WTC11 (cell line): ENCODE results near the gene NR2F1.
"Not testable (repeated sequence)": the region's sequence is repeated elsewhere in the genome, so short reads cannot be mapped to it uniquely, and the experiment has no call there.

Experiments
- SP1 ChIP-seq: sonication (generic); formaldehyde crosslinking; conservative IDR thresholded peaks from 2 replicates; pipeline ENCODE4 v1.8.1; 2022; ENCODE audit warnings: missing genetic modification reagents
- ZNF121 ChIP-seq: sonication (generic); formaldehyde crosslinking; IDR thresholded peaks from 2 replicates; pipeline ENCODE4 v1.8.0; 2023; ENCODE audit warnings: missing genetic modification reagents
- TF ChIP-seq, protein P1 (sequence below): sonication (generic); formaldehyde crosslinking; IDR thresholded peaks from 2 replicates; pipeline ENCODE4 v1.8.1; 2022; ENCODE audit warnings: low read depth, missing genetic modification reagents, borderline replicate concordance
- TF ChIP-seq, protein P2 (sequence below): sonication (generic); formaldehyde crosslinking; IDR thresholded peaks from 2 replicates; pipeline ENCODE4 v1.8.0; 2022; ENCODE audit warnings: mild to moderate bottlenecking, missing genetic modification reagents
- TF ChIP-seq, protein P3 (sequence below): fragments of 200-600 bp; IDR thresholded peaks from 2 replicates; pipeline ENCODE4 v1.8.0; 2022; ENCODE audit warnings: antibody characterized with exemption
- TF ChIP-seq, protein P4 (sequence below): sonication (generic); formaldehyde crosslinking; IDR thresholded peaks from 2 replicates; pipeline ENCODE4 v1.8.1; 2022; ENCODE audit warnings: mild to moderate bottlenecking, missing genetic modification reagents, moderate library complexity, borderline replicate concordance

DNA sequence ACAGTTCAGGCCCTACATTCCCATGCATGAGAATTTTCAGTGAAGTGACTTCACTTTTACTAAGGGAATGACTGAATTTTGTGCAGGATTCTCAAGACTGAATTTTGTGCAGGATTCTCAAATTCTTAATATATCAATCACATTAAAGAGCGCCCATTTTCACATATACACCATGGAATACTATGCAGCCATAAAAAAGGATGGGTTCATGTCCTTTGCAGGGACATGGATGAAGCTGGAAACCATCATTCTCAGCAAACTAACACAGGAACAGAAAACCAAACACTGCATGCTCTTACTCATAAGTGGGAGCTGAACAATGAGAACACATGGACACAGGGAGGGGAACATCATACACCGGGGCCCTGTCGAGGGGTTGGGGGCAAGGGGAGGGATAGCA is 33.4 kb upstream of the NR2F1 start:
- TF ChIP-seq, protein P1, sequence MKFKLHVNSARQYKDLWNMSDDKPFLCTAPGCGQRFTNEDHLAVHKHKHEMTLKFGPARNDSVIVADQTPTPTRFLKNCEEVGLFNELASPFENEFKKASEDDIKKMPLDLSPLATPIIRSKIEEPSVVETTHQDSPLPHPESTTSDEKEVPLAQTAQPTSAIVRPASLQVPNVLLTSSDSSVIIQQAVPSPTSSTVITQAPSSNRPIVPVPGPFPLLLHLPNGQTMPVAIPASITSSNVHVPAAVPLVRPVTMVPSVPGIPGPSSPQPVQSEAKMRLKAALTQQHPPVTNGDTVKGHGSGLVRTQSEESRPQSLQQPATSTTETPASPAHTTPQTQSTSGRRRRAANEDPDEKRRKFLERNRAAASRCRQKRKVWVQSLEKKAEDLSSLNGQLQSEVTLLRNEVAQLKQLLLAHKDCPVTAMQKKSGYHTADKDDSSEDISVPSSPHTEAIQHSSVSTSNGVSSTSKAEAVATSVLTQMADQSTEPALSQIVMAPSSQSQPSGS (CRISPR knock-in tag), result not testable (repeated sequence)
- TF ChIP-seq, protein P2, sequence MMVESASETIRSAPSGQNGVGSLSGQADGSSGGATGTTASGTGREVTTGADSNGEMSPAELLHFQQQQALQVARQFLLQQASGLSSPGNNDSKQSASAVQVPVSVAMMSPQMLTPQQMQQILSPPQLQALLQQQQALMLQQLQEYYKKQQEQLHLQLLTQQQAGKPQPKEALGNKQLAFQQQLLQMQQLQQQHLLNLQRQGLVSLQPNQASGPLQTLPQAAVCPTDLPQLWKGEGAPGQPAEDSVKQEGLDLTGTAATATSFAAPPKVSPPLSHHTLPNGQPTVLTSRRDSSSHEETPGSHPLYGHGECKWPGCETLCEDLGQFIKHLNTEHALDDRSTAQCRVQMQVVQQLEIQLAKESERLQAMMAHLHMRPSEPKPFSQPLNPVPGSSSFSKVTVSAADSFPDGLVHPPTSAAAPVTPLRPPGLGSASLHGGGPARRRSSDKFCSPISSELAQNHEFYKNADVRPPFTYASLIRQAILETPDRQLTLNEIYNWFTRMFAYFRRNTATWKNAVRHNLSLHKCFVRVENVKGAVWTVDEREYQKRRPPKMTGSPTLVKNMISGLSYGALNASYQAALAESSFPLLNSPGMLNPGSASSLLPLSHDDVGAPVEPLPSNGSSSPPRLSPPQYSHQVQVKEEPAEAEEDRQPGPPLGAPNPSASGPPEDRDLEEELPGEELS, result not testable (repeated sequence)
- not testable (repeated sequence) for TF ChIP-seq ZNF121, SP1 (CRISPR knock-in tag)
- TF ChIP-seq, protein P3, sequence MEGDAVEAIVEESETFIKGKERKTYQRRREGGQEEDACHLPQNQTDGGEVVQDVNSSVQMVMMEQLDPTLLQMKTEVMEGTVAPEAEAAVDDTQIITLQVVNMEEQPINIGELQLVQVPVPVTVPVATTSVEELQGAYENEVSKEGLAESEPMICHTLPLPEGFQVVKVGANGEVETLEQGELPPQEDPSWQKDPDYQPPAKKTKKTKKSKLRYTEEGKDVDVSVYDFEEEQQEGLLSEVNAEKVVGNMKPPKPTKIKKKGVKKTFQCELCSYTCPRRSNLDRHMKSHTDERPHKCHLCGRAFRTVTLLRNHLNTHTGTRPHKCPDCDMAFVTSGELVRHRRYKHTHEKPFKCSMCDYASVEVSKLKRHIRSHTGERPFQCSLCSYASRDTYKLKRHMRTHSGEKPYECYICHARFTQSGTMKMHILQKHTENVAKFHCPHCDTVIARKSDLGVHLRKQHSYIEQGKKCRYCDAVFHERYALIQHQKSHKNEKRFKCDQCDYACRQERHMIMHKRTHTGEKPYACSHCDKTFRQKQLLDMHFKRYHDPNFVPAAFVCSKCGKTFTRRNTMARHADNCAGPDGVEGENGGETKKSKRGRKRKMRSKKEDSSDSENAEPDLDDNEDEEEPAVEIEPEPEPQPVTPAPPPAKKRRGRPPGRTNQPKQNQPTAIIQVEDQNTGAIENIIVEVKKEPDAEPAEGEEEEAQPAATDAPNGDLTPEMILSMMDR, result not testable (repeated sequence)
- TF ChIP-seq, protein P4, sequence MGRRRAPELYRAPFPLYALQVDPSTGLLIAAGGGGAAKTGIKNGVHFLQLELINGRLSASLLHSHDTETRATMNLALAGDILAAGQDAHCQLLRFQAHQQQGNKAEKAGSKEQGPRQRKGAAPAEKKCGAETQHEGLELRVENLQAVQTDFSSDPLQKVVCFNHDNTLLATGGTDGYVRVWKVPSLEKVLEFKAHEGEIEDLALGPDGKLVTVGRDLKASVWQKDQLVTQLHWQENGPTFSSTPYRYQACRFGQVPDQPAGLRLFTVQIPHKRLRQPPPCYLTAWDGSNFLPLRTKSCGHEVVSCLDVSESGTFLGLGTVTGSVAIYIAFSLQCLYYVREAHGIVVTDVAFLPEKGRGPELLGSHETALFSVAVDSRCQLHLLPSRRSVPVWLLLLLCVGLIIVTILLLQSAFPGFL (CRISPR knock-in tag), result not testable (repeated sequence)
